Inferior parietal cortex (tissue), 1 donor: ENCODE data around the gene SMARCB1.

ENCODE experiments used
- DNase-seq: peaks from one replicate; pipeline ENCODE4 v3.0.0-alpha.2; 2016; ENCODE audit errors: extremely low spot score

The SMARCB1 gene

DNA sequence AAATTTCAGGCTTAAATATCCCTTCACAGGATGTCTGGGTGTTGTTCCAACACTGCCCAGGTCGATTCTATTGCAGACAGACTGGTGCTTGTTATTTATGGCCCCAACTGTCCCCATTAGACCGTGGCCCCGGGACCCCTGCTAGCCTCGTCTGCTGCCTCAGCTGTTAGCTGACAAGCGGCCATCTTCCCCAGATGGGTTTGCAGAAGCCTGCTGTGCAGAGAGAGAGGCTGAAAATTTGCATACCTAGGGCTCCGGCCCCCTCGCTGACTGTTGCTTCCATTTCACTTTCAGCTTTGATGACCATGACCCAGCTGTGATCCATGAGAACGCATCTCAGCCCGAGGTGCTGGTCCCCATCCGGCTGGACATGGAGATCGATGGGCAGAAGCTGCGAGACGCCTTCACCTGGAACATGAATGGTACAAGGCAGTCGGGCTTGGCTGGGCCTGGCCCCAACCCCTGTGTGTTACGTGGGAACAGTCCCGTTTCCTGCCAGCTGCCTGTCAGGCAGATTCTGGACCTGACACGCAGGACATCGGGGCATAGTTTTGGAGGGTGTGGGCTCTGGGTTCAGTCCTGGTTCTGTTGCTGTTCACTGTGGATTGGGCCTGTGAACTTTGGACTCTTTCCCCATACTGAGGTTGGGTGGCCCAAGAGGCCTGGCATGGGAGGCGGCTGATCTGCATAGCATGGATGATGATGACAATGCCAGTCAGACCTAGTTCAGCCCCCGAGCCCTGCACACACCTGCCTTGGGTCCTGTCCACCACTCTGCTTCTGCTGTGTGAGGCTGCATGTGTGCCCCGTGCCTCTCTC lies 16.4 kb downstream of the SMARCB1 start:
- DNase-seq: no peak

DNA sequence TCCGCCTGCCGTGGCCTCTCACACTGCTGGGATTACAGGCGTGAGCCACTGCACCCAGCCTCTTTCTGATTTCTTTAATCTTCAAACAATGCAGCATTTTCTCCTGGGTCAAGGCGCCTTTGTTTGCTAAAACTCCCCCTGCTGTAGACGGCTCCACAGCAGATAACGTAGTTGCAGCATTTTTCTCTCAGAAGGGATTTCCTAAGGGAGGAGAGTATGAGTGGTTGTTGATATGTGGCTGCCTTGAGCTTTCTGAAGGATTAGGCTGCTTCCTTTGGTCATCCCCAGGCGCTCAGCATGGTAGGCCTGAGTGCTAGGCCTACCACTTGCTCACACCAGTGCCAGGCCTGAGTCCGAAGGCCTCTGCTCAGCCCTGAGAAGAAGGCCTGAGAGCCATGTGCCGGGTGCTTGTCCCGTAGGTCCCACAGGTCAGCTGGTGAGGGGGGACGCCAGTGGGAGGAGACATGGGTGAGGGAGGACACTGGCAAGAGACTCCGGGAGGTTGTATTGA lies 18.1 kb downstream of the SMARCB1 start:
- no peak for DNase-seq

DNA sequence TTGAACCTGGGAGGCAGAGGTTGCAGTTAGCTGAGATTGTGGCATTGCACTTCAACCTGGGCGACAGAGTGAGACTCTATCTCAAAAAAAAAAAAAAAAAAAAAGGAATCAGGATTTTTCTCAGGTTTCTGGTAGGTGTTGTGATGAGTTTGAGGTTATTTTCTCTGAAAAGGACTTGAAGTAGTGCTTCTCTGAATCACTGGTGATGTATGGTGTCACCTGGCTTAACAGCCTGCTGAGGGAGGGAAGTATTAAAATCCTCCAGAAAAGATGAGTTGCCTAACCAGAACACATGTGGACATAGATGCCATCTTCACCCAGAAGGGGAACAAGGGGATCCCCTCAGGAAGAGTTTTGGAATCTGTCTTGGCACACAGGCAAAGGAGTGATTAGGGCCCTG lies 20.1 kb downstream of the SMARCB1 start:
- no peak for DNase-seq

DNA sequence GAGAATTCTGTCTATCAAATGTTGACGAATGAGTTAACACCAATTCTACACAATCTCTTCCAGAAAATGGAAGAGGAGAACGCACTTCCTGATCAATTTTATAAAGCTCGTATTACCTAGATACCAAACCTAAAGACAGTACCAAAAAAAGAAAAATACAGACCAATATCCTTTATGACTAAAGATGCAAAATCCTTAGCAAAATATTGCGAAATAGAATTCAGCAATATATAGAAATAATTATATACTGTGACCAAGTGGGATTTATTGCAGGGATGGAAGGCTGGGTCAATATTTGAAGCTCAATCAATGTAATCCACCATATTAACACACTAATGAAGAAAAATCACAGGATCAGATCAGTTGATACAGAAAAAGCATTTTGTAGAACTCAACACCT lies 25.6 kb downstream of the SMARCB1 start:
- no peak for DNase-seq

DNA sequence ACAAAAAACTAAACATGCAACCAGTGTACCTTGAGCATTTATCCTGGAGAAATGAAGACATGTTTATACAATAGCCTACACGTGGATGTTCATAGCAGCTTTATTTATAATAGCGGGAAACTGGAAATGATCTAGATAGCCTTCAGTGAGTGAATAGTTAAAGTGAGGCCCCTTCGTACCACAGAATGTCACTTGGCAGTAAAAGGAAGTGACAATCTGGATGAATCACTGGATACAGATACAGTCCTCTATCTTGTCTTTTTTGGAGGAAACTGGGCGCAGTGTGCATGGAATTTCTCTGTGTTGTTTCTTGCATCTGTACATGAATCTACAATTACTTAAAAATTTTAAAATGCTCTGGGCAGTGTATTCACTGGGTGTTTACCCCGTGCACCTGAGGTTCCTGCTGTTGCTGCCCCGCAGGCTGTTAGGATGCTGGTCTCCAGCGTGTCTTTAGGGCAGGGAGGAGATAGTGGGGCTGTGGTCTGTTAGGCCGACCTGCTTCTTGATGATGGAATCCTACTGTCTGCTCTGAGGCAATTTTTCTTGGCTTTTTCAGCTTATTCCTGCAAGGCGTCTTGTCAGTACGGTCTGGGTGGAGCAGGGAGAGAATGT lies 28.9 kb downstream of the SMARCB1 start:
- DNase-seq: no peak

DNA sequence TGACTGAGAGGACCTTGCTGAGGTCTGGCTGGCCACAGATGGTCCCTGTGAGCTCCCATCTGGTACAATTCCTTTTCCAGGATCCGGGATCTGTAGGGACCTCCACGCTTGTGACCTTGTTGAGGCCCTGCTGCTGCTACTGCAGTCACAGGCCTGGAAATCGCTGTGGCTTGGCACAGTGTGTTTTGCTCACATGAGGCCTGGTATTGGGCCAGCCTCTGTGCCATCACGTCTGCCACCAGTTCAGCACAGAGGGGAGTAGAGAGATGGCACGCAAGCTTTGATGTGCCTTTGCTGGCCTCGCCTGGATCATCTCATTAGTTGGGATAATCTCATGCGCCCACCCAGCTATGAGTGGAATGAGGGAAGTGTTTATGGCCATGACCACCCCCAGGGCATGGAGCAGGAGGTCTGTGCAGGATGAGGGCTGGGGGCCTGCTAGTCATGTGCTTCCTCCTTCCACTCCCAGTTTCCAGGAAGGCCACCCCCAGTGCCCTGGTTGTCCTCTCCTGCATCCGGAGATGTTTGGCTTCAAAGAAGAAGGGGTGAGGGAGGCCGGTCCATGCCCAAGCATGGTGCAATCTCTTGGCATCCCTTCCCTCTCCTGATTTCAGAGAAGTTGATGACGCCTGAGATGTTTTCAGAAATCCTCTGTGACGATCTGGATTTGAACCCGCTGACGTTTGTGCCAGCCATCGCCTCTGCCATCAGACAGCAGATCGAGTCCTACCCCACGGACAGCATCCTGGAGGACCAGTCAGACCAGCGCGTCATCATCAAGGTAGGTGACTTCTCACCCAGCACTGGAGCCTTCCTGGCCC lies 29.6 kb downstream of the SMARCB1 start:
- no peak for DNase-seq

DNA sequence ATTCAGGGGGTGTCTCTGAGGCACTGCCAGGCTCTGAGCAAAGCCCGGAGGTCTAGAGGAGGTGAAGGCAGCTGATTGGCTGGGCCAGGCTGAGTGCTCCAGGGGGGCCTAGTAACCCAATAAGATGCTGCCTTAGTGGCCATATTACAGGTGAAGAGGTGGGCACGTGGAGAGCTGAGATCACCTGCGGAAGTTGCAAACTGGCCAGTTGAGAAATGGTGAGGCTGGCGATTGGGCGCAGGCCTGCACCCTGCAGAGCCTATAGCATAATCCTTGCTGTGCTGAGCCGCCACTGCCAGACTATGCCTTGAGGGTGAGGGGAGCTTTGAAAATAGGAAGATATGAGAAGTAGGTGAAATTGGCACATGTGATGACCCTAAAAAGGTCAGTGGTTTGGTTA lies 30.4 kb downstream of the SMARCB1 start:
- no peak for DNase-seq

DNA sequence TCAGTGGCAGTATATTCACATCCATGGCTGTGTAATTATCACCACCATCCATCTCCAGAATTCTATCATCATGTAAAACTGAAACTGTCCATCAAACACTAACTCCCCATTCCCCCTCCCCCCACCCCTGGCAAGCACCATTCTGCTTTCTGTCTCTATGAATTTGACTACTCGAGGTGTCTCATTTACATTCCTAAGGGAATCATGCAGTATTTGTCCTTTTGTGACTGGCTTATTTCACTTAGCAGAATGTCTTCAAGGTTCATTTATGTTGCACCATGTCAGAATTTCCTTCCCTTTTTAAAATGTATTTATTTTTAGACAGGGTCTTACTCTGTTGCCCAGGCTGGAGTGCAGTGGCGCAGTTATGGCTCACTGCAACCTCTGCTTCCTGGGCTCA lies 31.8 kb downstream of the SMARCB1 start:
- no peak for DNase-seq

DNA sequence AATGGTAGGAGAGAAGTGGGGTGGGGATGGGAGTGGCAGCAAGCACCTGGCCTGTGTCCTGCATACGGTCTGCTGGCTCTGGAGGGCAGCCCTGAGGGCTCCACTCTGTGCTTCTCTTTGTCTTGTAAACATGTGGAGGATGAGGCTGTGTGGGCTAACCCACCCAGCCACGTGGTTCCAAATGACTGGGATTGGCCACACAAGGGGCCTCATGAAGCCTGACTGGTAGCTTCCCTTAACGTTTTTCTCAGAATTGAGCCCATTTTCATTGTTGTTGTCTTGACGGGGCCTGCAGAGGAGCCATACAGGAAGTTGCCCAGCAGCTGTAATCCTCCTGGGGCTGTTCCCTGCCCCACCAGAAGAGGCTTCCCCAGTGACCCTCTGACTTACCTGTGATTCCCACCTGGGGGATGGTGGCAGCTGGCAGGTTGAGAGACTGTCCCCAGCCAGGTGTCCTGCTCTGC lies 34.0 kb downstream of the SMARCB1 start:
- no peak for DNase-seq

DNA sequence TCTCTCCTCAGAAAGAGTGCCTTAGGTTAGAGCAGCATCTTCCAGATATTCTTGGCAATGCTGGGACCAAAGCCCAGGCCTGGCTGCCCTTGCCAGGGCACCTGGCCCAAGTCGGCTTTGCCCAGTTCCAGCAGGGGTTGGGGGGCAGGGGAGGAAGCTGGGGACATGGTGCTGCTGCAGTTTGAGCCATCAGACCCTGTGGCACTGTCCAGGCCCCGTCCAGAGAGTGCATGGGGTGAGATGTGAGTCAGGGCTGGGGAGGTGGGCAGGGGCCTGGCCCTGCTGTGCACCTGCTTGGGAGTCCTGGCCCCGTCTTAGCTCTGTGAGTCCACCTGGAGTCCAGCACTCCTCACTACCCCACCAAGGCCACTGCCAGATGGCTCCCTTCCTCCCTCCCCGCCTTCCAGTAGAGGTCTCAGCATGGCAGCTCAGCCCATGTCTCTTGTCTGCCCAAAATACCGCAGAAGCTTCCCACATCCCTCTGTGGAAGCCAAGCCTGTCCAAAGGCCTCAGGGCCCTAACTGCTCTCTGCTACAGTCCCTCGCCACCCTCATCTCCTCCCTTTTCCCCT lies 35.4 kb downstream of the SMARCB1 start:
- no peak for DNase-seq

DNA sequence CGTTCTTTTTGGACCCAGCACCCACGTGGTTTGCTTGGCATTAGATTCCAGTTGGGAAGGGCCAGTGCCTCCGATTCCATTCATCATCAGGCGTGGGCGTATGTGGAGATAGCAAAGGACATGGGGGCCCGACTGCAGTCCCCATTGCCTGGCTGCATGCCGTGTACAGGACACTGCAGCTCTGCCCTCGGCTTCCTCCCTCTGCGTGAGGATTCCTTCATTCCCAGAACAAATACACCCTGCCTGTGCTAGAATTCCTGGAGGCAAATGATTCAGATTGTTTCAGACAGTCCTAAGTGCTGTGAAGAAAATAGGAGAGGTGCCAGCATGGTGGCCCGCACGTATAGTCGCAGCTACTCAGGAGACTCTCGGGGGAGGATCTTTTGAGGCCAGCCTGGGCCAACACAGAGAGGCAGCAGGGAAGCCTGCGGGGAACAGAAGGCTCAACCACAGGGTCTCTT lies 36.6 kb downstream of the SMARCB1 start:
- no peak for DNase-seq

DNA sequence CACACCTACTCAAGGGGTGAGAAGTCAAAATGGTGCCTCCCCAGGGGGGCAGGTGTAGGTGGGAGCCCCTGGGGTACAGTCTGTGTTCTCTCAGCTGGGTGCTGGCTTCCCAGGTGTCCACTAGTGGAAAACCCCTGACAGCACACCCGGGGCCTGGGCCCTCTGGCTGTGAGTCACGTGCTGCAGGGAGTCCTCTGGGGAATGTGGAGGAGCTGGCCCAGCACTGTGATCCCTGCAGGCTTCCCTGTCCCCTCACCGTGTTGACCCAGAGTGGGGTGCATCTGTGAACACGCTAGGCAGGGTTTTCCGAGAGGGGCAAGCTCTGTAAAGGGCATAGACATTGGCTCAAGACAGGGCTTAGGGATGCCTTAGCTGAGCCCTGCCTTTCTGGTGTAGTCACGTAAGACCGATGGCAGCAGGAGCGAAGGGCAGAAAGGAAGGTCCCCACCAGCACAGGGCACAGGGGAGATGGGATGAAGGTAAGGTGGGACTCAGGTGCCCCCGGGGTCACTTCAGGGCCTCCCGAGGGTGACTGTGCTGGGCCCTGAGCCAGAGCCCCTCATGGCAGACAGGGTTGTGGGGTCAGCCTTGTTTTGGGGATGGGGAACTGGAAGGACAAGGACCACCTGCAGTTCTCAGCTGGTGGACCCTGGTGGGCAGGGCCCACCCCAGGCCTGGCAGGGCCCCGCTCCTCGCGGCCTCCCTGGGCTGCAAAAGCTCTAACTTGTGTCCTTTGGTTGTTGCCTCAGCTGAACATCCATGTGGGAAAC lies 37.9 kb downstream of the SMARCB1 start:
- no peak for DNase-seq

DNA sequence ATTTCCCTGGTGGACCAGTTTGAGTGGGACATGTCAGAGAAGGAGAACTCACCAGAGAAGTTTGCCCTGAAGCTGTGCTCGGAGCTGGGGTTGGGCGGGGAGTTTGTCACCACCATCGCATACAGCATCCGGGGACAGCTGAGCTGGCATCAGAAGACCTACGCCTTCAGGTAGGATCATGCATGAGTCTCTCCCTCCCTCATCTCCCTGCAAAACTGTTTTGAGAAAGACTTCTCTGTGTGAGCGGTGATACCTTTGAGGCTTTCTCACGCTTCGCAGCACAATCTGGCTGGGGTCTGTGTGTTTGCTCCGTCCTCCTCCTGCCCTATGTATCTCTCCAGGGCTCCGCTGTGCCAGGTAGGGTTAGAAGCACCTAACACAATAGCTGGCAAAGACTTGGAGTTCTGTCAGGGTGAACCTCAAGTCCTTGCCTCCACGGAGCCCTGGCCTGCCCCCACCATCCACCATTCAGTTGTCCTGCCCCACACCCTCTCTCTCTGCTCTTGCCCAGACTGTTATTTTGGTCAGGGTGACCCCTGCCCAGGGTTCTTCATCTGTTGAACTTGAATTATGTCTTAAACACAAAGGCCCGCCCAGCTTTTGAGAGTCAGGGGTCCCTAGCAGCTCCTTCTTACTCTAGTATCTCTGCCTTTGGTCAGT lies 38.6 kb downstream of the SMARCB1 start:
- DNase-seq: no peak

DNA sequence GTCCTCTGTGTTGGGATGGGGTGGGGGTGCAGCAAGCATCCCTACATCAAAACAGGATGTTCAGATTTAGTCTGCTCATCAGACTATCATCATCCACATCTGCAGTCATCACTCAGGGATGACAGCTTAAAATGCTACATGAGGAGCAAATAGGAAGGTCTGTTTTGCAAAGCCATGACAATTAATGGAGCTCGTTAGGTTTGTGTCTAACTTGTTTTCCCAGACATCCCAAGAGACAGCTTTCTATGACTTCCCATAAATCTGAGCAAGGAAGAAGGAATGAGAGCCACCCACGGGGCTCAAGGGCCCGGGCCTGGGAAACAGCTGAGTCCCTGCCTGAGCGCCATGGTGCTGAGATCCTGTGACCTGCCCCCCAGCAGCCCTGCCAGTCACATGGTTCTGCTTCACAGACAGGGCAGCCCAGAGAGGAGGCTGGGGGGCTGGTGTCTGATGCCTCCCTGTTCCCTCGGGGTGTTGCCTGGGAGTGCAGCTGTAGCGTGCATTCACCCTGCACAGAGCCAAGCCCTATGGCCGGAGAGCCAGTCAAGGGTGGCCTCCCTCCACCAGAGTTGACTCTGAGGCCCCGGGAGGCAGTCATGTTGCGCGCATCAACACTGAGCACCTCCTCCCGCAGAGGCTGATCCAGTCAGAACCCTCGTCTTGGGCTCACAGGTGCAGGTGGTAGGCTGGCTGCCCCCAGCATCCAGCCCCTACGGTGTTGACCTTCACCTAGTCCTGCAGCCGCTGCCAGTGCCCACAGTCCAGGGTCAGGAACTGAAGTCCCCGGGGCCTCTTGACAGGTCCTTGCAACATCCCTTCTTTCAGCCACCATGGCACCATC lies 40.0 kb downstream of the SMARCB1 start:
- DNase-seq: no peak

DNA sequence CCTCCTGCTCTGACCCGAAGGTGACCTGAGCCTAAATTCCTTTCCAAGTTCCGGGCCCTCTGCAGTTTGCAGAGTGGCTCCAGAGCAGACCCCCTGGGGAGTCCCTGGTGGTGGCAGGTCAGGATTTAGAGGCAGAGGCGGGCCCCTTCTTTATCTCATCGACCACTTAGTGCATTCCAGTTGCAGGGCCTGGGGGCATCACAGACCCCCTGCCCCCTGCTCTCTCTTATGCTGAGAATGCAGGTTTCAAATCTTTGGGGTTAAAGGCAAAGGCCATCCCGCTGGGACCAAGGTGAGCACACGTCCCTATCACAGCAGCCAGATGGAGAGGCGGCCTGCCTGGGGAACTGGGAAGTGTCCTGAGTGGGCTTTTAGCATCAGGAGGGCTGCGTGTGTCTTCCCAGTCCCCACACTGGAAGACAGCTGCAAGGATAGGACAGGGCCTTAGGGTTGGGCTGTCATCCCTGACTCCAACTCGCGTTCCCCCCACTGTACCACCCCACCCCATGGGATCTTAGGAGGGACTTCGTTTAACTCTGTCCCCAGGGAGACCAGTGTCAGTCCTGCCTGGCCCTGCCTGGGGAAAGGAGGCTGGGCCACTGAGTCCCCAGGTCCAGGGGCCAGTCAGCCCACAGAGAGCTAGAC lies 40.7 kb downstream of the SMARCB1 start:
- no peak for DNase-seq

DNA sequence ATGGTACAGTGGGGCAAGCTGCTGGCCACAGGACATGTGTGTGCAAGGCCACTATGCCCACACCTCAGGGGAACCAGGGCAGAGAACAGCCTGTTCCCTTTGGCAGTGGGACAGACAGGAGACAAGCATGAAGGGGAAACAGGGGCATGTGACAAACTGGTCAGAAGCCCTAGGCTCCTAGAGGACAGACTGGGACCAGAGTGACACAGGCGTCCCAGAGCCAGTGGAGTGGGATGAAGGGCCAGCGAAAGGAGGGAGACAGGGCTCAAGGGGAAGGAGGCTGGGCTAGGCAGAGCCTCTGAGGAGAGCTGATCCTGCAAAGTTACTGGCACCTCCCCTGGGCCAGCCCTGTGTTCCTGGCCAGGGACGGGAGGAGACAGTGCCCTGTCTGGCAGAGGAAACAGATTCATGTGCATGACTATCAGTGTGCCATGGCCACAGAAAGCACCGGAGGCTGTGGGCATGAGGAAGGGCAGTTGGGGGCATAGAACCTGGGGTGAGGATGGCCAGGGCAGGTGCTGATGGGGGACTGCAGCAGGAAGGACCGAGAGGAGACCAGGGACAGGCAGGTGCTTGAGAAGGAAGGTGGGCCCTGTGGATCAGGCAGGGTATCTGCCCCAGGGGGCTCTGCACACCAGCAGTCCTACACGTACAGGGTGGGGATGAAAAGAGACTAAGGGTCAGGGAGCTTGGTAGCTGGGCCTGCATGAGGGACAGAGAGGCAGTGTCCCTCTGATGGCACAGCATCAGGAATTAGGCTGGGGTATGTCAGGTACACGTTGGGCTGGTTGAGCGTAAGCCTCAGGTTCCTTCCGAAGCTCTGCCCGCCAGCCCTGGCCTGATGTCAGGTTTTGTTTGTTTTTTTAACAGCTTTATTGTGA lies 42.3 kb downstream of the SMARCB1 start:
- no peak for DNase-seq

DNA sequence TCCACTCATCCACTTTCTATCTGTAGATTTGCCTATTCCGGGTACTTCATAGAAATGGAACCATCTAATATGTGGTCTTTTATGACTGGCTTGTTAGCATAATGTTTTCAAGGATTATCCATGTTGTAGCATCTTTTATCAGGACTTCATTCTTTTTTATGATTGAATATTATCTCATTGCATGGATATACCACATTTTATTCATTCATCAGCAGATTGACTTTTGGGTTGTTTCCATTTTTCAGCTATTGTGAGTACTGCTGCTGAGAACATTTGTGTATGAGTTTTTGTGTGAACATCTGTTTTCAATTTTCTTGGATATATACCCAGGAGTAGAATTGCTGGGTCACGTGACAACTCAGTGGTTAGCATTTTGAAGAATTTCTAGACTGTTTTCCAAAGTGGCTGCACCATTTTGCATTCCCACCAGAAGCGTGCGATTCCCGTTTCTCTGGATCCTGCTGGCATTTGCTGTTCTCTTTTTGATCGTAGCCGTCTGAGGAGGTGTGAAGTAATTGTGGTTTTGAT lies 43.1 kb downstream of the SMARCB1 start:
- DNase-seq: no peak

DNA sequence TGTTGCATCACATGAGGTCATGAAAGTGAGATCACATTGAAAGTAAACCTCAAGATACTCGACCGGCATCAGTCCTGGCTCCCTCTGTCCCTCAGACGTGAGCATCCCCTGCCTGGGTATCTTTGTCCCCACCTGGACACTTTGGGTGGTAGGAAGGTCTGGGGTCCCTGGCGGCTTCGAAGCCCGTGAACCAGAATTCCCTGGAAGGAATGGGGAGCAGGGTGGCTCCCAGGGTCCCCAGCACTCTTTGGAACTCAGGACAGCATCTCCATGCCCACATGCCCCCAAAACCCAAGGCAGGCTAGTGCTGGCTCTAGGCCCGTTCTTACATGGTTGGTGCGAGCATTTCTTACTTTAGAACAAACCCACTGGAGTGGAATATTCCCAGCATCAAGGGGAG lies 44.5 kb downstream of the SMARCB1 start:
- no peak for DNase-seq
